GM18858 (cell line): ENCODE measurements around the gene PHLDB3.

Experiments
- ATAC-seq: cut with Tn5 transposase; IDR thresholded peaks from one replicate; pipeline ENCODE4 v1.9.1; 2021; ENCODE audit not compliant: unreplicated experiment

Gene PHLDB3

DNA sequence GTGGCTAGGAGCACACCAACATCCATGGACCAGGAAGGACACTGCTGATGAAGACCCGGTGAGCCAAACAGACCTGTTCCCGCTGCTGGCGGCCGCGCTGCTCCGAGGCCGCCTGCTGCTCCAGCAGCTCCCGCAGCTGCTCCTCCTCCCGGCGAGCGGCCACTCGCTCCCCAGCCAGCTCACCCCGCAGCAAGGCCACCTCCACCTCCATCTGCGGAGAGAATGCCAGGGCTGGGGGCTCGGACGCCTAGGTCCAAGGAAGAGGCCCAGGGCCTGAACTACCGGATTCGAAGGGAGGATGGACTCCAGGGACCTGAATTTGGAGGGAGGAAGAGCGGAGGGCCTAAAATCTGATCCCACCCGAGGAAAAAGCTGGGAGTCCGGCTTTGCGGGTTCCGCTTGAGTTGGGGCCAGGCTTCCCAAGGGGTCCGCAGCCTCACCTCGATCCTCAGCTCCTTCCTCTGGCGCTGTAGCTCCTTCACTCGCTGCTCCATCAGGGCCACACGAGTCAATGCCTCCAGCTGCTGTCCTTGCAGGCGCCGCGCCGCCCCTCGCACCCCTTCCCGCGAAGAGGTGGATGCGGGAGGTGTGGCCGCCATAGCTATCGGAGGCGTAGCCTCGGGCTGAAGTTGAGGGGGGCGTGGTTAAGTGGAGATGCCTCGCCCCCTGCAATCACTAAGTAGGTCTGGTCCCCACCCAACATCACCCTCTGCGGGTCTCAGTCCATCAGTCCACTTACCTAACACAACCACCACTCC, 2.7 kb downstream of the PHLDB3 start:
- ATAC-seq = no peak

DNA sequence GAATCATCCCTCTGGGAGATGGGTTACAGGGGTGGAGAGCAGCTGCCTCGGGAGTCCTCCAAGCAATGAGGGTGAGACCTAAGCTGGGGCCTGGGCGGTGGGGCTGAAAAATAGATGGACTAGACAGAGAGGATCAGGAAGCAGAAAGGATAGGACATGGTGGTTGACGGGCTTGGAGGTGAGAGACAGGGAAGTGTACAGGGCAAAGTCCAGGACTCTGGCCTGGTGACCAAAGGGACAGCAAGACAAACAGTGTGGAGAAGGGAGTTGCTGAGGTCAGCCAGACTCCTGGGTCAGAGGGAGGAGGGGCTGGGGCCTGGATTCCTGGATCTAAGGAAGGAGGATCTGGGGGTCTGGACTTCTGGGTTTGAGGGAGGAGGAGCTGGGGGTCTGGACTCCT, 5.5 kb downstream of the PHLDB3 start:
- ATAC-seq = no peak

DNA sequence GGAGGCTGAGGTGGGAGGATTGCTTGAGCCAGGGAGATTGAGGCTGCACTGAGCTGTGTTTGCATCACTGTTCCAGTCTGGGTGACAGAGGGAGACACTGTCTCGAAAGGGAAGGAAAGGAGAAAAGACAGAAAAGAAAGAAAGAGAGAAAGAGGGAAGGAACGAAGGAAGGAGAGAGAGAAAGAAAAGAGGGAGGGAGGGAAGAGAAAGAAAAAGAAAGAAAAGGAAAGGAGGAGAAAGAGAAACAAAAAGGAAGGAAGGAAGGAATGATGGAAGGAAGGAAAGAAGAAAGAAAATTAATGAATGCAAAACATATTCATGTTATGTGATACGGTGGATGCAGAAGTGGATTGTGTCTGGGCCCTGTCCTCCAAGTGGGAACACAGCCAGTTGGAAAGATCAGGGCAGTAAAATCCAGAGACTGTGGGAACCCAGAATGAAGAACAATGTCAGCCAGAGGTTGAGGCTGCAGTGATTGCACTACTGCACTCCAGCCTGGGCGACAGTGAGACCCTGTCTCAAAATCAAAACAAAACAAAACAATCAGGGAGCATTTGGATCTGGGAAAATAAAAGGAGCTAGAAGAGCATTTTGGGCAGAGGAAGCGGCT, 6.2 kb downstream of the PHLDB3 start:
- ATAC-seq = no peak

DNA sequence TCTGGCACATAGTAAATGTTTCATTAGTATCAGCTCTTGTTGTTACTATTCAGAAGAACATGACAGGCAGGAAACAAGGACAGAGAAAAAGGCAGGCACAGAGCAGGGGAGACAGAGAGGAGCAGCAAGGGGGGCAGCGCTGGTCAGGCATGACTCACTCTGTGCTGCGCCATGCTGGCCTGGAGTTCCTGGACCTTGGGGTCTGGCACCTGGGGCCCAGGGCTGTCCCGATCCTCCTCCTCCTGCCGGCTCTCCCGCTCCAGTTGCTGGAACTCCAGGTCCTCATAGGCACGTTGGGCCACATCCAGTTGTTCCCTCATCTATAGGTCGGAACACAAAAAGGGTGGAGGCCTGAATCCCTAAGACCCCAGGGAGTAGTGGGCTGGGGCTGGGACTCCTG, 7.6 kb downstream of the PHLDB3 start:
- ATAC-seq = no peak

DNA sequence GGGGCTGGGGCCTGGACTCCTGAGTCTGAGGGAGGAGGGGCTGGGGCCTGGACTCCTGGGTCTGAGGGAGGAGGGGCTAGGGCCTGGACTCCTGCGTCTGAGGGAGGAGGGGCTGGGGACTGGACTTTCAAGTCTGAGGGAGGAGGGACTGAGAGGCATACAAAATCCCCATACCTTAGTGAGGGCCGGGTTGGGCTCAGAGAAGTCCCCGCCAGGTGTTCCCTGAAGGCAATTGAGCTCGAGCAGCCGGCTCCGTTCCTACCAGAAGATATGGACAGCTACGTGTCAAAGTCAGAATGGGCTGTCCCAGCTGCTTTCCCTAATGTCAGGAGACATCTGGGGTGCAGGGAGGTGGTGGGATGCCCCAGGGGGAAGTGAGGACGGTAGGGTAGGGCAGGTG, 9.5 kb downstream of the PHLDB3 start:
- ATAC-seq = no peak

DNA sequence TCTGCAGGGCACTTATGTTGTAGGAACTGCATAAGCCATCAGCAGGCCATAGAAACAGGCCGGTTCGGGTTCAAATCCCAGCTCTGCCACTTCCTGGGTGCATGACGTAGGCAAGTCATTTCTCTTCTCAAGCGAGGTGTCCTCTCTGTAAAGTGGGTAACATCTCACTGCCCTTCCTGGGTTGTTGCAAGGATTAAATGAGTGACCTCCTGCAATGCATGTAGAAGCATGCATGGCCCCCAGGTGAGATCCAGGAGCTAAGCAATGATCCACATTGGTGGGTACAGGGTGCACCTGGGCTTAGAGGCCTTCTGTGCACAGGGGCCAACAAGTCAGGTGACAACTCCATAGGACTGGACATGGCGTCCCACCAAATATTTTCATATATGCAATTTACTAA, 13.8 kb downstream of the PHLDB3 start:
- no peak for ATAC-seq

DNA sequence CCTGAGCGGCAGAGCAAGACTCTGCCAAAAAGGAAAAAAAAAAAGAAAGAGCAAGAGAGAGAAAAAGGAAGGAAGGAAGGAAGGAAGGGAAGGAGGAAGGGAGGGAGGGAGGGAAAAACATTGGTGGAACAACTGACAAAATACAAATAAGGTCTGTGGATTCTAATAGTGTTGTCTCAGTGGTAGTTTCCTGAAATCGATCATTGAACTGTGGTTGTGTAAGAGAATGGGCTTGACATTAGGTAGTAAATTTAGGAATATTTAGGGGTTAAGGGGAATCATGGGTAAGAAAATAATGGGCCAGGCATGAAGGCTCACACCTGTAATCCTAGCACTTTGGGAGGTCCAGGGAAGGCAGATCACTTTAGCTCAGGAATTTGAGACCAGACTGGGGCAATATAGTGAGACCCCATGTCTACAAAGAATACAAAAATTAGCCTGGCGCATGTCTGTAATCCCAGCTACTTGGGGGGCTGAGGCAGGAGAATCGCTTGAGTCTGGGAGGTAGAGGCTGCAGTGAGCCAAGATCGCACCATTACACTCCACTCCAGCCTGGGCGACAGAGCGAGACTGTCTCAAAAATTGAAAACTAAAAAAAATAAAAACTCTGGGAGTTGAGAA, 14.5 kb downstream of the PHLDB3 start:
- ATAC-seq = no peak

DNA sequence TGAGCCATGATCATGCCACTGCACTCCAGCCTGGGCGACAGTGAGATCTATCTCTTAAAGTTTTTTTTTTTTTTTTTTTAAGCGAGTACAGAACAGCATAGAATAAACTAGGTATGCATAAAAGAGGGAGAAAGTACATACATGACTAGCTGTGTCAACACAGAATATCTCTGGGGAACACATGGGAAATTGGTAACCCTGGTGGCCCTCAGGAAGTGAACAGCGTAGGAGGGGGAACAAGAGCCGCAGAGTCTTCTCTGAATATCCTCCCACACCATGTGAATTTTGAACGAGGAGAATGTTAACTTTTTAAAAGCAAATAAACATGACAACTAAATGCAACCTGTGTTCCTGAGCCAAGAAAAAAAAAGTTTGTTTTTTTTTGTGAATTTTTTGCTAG, 15.2 kb downstream of the PHLDB3 start:
- no peak for ATAC-seq

DNA sequence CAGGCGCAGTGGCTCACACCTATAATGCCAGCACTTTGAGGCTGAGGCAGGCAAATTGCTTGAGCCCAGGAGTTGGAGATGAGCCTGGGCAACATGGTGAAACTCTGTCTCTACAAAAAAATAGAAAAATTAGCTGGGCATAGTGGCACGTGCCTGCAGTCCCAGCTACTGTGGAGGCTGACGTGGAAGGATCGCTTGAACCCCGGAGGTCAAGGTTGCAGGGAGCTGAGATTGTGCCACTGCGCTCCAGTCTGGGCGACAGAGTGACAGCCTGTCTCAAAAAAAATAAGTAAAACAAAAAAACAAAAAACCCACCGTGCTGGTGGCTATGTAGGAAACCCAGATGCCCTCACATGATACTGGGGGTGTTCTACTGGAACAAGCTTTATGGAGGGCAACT, 16.4 kb downstream of the PHLDB3 start:
- no peak for ATAC-seq

DNA sequence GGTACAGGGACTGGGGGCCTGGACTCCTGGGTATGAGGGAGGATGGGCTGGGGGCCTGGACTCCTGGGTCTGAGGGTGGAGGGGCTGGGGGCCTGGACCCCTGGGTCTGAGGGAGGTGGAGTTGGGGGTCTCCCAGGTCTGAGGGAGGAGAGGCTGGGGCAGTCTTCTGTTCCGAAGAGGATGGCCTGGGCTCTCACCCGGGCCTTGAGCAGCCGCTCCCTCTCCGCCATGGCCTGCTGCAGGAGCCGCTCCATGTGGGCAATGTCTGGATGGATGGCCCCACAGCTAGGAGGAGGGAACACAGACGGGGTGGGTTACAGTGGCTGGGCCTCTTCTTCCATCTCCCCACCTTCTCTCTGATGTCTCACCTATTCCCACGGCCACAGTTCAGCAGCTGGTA, 18.1 kb downstream of the PHLDB3 start:
- no peak for ATAC-seq

DNA sequence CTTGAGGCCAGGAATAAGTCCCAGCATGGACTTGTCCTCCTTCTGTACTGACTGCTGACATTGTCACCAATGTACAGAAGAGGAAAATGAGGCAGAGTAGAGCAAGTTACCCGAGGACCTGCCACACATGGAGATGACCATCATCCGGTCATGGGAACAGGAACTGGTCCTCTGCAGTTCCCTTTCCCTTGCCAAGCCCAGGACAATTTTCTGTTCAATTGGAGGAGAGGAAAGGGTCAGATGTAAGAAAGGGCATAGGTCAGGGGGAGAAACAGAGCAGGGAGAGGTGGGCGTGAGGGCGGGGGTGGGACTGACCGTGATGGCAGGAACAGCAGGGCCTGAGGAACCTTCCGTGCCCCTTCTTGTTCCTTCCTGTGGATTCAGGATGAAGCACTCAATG, 18.6 kb downstream of the PHLDB3 start:
- ATAC-seq = no peak

DNA sequence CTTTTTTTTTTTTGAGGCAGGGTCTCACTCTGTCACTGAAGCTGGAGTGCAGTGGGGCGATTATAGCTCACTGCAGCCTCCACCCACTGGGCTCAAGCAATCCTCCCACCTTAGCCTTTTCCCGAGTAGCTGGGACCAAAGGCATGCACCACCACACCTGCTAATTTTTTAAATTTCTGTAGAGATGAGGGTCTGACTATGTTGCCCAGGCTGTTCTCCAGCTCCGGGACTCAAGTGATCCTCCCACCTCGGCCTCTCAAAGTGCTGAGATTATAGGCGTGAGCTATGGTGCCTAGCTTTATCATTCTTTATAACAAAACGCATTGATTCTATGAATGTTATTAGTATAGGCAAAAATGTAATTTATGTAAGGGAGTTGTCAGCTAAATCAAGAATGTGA, 21.3 kb downstream of the PHLDB3 start:
- no peak for ATAC-seq

DNA sequence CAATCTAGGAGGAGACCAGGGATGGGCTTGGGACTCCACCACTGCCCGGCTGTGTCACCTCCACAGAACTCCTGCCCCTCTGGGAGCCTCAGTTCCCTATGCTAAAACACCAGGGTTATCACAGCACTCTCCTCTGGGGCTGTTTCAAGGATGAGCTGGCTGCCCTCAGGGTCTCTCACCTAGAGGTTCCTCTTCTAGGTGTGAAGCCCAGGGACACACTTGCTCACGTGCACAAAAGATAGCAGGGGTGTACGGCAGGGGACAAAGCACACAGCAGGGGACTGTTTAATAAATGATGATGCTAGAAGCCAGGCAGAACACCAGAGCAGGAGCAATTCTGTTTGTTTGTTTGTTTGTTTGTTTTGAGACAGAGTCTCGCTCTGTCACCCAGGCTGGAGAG, 22.4 kb downstream of the PHLDB3 start:
- ATAC-seq = no peak

DNA sequence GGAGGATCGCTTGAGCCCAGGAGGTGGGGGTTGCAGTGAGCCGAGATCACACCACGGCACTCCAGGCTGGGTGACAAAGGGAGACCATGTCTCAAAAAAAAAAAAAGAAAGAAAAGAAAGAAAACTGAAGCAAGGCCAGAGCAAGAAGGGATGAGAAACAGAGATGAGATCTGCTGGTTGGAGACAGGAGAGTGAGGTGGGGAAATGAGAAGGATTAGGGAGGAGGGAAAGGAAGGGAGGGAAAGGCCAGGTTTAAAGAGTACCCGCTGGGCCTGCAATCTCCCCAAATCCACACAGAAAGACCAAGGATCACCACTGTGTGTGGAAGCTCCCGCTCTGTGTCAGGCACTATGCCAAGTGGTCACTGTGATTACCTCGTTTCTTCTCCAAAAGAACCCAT, 22.8 kb downstream of the PHLDB3 start:
- ATAC-seq = no peak

DNA sequence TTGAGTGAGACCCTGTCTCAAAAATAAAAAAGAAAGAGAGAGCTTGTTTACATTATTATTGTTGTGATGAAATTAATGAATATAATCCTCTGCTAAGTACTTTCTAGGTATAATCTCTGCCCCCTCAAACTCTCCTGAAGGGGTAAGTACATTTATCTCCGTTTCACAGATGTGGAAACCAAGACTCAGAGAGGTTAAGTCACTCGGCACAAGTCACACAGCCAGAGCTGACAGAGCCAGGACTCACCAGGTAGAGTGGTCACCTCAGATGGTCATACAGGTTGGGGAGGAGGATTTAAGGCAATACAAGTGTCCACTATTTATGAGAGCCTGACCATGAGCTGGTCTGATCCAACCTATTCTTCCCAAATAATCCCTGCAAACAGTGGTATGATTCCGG, 24.0 kb downstream of the PHLDB3 start:
- no peak for ATAC-seq

DNA sequence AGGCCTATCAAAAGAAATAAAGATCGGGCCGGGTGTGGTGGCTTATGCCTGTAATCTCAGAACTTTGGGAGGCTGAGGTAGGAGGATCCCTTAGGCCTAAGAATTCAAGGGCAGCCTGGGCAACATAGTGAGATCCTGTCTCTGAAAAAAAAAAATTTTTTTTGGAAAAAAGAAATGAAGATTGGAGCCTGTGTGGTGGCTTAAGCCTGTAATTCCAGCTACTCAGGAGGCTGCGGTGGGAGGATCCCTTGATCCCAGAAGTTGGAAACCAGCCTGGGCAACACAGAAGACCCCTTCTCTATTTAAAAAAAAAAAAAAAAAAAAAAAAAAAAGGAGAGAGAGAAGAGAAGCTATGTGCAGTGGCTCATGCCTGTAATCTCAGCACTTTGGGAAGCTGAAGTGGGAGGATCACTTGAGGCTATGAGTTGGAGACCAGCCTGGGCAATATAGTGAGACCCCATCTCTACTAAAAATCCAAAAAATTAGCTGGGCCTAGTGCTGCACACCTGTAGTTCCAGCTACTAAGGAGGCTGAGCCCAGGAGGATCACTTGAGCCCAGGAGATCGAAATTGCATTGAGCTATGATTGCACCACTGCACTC, 24.5 kb downstream of the PHLDB3 start:
- no peak for ATAC-seq

DNA sequence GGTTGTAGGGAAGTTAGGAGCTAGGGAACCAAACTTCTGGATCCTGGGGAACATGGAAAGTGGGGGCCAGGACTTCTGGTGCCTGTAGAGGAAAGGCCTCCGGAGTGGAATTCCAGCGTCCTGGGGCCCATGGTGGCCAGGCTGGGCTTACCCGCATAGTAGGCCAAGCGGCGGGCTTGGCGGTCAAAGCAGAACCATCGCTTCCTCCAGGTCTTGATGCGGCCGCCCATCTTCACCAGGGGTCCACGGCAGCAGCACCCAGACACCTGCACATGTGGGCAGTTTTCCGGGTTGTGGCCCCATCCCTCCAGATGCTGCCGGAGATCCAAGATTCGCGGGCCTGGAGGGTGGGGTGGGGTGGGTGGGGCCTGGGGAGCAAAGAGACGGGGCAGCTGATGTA, 25.3 kb downstream of the PHLDB3 start:
- ATAC-seq = no peak

DNA sequence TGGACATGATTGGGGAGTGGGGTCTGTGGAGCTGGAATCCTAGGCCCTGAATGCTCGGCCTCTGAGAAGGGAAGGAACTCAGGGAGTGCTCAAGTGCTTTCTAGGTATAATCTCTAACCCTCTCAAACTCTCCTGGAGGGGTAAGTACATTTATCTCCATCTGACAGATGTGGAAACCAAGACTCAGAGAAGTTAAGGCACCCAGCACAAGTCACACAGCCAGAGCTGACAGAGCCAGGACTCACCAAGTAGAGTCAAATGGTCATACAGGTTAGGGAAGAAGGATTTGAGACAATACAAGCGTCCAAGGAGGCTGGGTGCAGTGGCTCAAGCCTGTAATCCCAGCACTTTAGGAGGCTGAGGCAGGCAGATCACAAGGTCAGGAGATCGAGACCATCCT, 26.2 kb downstream of the PHLDB3 start:
- no peak for ATAC-seq

DNA sequence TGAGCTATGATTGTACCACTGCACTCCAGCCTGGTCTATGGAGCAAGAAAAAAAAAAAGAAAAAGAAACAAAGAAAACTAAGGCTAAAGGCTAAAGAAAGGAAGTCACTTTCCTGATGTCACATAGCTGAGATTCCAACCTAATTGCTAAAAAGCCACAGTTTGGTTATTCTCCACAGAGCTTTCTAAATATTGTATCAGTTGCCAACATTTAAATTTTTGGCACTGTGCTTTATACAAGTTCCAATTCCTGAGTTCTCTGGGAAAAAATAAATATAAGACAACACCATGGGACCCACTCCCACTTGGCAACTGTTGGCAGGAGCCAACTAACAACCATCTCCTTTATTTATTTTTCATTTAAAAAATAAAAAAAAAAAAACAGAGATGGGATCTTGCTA, 27.9 kb downstream of the PHLDB3 start:
- no peak for ATAC-seq

DNA sequence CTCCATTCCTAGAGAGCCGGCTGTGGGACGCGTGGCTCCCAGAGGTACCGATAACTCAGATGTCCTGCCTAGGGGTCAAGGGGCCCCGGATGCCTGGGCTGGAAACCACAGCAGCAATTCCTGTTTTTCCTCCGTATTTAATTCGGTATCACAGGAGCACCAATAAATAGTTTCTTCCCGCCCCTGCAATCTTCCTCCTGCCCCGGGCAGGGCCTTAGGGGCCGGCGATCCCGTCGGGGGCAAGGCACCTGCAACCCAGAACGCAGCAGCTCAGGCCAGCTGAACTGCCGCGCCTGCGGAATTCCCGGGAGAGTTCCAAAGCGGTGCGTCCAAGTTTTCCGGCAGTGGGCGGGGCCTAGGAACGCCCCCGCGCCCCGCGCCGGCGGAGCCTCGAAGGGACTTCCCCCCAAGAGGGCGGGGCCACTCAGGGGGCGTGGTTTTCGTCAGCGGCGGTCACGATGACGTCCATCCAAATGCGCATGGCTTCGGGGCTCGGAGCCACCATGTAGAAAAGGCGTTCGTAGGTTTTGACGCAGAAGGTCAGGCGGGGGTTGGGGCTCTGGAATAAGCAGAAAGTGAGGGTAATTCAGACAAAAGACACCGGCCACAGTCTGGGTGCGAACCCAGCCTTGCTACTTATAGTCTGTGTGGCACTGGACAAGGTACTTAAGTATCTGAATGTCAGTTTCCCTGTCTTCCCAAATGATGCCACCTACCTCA, 29.4 kb downstream of the PHLDB3 start:
- no peak for ATAC-seq

DNA sequence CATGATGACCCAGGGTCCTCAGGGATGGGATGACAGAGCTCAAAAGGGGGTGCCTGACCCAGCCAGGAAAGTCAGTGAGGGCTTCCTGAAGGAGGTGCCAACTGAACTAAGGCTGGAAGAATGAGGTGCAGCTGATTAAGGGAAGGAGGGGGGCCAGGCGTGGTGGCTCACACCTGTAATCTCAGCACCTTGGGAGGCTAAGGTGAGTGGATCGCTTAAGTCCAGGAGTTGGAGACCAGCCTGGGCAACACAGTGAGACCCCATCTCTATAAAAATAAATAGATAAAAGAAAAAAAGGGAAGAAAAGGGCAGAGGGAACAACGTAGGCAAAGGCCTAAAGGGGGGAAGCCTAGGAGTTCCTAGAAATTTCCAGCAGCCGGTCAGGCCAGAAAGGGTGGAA, 30.1 kb downstream of the PHLDB3 start:
- ATAC-seq = no peak

DNA sequence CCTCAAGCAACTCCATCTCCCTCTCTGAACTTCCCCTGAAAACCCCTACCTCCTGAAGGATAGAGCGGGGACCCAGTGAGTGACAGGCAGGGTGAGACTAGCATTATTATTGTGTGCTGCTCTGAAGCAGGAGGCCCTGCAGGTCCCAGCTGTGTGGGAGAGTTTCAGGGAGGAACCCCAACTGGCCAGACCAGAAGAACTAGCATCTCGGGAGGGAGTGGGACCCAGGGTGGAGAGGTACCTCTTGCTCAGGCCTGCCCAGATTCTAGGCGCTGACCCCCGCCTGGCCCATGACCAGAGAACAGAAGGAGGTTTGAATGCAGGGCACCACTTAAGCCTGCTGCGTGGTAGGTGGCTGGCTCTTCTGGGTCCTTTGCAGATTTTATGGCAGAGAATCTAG, 33.5 kb downstream of the PHLDB3 start:
- ATAC-seq = no peak
